ENCODE results near the gene GFER. TPM values are rescaled to one million over a fixed set of nuclear protein-coding genes. Genes with fewer than 3 reads are reported as not detected.
A peak's percentile ranks its signal among the peaks of the same experiment; 100 is the strongest.

GFER gene
- total and polyA plus RNA-seq, 9 of the 15 experiments (the other 6 are each of a cell fraction or from before 2014, with no cell fraction given) = 4.3 to 53.7 (median 19.8) TPM

DNA sequence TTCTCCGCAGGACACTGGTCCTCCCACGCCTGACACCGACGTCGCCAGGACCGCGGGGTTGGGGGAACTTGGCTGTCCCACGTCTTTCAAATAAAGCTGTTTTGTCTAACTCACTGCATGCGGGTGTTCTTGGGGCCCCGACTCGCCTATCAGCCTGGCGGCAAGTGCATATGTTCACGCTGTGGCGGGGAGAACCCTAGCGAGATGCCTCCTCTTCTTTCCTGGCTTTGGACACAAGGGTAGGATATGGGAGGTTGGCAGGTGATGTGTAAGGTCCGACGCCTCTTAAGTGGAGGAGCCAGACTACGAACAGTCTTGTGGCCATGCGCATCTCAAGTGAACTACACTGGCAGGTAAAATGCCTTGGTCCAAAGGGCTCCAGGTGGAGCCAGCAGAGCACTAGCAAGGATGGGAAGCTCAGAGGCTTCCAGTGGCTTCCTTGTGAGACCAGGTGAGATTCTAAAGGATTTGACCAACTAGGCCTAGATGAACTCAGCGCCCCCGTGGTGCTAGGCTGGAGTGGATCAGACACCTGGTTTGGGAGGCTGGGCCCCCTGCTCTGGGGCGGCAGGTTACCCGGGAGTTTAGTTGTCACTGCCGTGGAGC, 18.5 kb upstream of the GFER start:
- ChIA-PET CTCF (ENCODE audit: low intra/inter-chr PET ratio) (no interaction called here), POLR2A (interaction anchor here (0.6 to 3.9 kb wide), 48 partner anchors 8 to 923 kb away, joined by 3 to 103 read pairs (median 5); partner anchors contain the start of genes FAHD1, GFER, HAGH and MEIOB)
- Histone ChIP-seq H3K27ac (ENCODE audit: extremely low read depth, low read depth, low read length) (peak overlapping the region; percentile 85), H3K79me2 (ENCODE audit: control insufficient read depth, insufficient read depth, low read length) (peaks cover 63% of the 10 kb centered on the region), H3K4me2 (ENCODE audit: insufficient read depth, low read length) (peak overlapping the region; percentile 86), H3K9ac (ENCODE audit: insufficient read depth in 1 of 2, low read depth in 2 of 2, low read length in 2 of 2) (peak overlapping the region; percentile 94 to 100), H4K20me1 (replicated peaks; ENCODE audit: control insufficient read depth, insufficient read depth, low read length) (peaks cover 33% of the 10 kb centered on the region), H3K4me3 (peak overlapping the region; percentile 89), H3K4me1 (replicated peaks in 1 of 2; ENCODE audit: control insufficient read depth in 2 of 2, insufficient read depth in 2 of 2, low read length in 2 of 2) (peaks cover 8 to 48% of the 10 kb centered on the region in 2 experiments; a peak in 3 of 5 replicates), H3K36me3 (ENCODE audit: control insufficient read depth, insufficient read depth, low read length) (peaks cover 36% of the 10 kb centered on the region), H2AFZ (ENCODE audit: low read depth, low read length) (0 out of 2 replicates have a peak overlapping the region, but pooled peaks have one; percentile 73), H3K9me1 (ENCODE audit: control insufficient read depth, insufficient read depth, low read length) (peaks cover 3% of the 10 kb centered on the region), H3K9me3 (replicated peaks; ENCODE audit: control insufficient read depth, insufficient read depth, low read depth, low read length) (no peaks in the 10 kb centered on the region), H3K27me3 (ENCODE audit: control insufficient read depth in 2 of 2, insufficient read depth in 2 of 2, low read length in 2 of 2) (no peaks in the 10 kb centered on the region)
- DNase-seq (ENCODE audit: extremely low read depth in 1 of 4, low spot score in 3 of 4) (no peak), ATAC-seq (no peak), FAIRE-seq (no peak)
- no TSS peak for BruUV-seq (replicated peaks)
- WGBS (ENCODE audit: insufficient coverage, low coverage, missing lambda C conversion rate) = 1% methylated on average over 23 of the region's 24 CpGs
- intact Hi-C loops (cut with micrococcal nuclease) (loop anchor here (2.0 kb wide), 1 partner anchor 23 kb away; the partner anchor contains the start of gene MSRB1), in situ Hi-C loops (cut with MboI) (no loop called here)
- TF ChIP-seq ZNF124 (CRISPR knock-in tag; IDR thresholded peaks at IDR 0.05) (no peak), BRD4 (IDR thresholded peaks at IDR 0.05) (no peak), KDM5B (IDR thresholded peaks at IDR 0.05; ENCODE audit: insufficient replicate concordance, low read depth, low read length) (peak; percentile 25), FOXP1 (CRISPR knock-in tag; IDR thresholded peaks at IDR 0.05) (0 out of 2 replicates have a peak, but pooled peaks have one; percentile 0), POLR2AphosphoS5 (IDR thresholded peaks at IDR 0.05; ENCODE audit: control insufficient read depth, insufficient read depth, low read depth, low read length) (0 out of 2 replicates have a peak, but pooled peaks have one; percentile 21), POLR2AphosphoS2 (IDR thresholded peaks at IDR 0.05; ENCODE audit: low read length) (no peak), MAFF (IDR thresholded peaks at IDR 0.05; ENCODE audit: low read length) (no peak), ZNF589 (CRISPR knock-in tag; IDR thresholded peaks at IDR 0.05; ENCODE audit: low read depth) (no peak), JUNB (CRISPR knock-in tag; conservative IDR thresholded peaks at IDR 0.05) (no peak), NR2C2 (CRISPR knock-in tag; IDR thresholded peaks at IDR 0.05) (no peak), NR2C2 (tag; IDR thresholded peaks at IDR 0.05) (no peak), TAF1 (IDR thresholded peaks at IDR 0.05; ENCODE audit: control insufficient read depth, extremely low read depth, insufficient read depth, low read length, severe bottlenecking) (no peak), JUND (IDR thresholded peaks at IDR 0.05; ENCODE audit: borderline replicate concordance, low read depth, low read length) (no peak), JUND (tag; IDR thresholded peaks at IDR 0.05; ENCODE audit: borderline replicate concordance, low read depth, low read length) (no peak), ZNF561 (CRISPR knock-in tag; conservative IDR thresholded peaks at IDR 0.05) (no peak), ZNF79 (CRISPR knock-in tag; IDR thresholded peaks at IDR 0.05; ENCODE audit: low read depth) (no peak), XRCC4 (IDR thresholded peaks at IDR 0.05; ENCODE audit: extremely low read depth, insufficient read depth, insufficient read length) (no peak)
- TF ChIP-seq, protein P1, sequence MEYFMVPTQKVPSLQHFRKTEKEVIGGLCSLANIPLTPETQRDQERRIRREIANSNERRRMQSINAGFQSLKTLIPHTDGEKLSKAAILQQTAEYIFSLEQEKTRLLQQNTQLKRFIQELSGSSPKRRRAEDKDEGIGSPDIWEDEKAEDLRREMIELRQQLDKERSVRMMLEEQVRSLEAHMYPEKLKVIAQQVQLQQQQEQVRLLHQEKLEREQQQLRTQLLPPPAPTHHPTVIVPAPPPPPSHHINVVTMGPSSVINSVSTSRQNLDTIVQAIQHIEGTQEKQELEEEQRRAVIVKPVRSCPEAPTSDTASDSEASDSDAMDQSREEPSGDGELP (CRISPR knock-in tag; IDR thresholded peaks at IDR 0.05; ENCODE audit: borderline replicate concordance) = no peak
- TF ChIP-seq, protein P2, sequence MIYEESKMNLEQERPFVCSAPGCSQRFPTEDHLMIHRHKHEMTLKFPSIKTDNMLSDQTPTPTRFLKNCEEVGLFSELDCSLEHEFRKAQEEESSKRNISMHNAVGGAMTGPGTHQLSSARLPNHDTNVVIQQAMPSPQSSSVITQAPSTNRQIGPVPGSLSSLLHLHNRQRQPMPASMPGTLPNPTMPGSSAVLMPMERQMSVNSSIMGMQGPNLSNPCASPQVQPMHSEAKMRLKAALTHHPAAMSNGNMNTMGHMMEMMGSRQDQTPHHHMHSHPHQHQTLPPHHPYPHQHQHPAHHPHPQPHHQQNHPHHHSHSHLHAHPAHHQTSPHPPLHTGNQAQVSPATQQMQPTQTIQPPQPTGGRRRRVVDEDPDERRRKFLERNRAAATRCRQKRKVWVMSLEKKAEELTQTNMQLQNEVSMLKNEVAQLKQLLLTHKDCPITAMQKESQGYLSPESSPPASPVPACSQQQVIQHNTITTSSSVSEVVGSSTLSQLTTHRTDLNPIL (CRISPR knock-in tag; IDR thresholded peaks at IDR 0.05) = no peak
- TF ChIP-seq, protein P3, sequence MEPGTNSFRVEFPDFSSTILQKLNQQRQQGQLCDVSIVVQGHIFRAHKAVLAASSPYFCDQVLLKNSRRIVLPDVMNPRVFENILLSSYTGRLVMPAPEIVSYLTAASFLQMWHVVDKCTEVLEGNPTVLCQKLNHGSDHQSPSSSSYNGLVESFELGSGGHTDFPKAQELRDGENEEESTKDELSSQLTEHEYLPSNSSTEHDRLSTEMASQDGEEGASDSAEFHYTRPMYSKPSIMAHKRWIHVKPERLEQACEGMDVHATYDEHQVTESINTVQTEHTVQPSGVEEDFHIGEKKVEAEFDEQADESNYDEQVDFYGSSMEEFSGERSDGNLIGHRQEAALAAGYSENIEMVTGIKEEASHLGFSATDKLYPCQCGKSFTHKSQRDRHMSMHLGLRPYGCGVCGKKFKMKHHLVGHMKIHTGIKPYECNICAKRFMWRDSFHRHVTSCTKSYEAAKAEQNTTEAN (CRISPR knock-in tag; IDR thresholded peaks at IDR 0.05) = no peak
